A549 treated with GW870086 at 1 μM for 4 hours (cell line): Measurements from ENCODE around the gene GATA6. TPM values are rescaled to one million over a fixed set of nuclear protein-coding genes. Genes with fewer than 3 reads are reported as not detected.

Experiments used
- total RNA-seq: library from RNA; stranded (reverse); fragments of 200-300 nt; extraction: Qiagen RNA extraction; gene quantifications from 5 replicates; pipeline ENCODE4 v1.2.3, GENCODE V29; 2022; ENCODE audit warnings: low read depth

The GATA6 gene
- total RNA-seq: 1.1 to 1.7 TPM (median 1.4 TPM) in 5 replicates

DNA sequence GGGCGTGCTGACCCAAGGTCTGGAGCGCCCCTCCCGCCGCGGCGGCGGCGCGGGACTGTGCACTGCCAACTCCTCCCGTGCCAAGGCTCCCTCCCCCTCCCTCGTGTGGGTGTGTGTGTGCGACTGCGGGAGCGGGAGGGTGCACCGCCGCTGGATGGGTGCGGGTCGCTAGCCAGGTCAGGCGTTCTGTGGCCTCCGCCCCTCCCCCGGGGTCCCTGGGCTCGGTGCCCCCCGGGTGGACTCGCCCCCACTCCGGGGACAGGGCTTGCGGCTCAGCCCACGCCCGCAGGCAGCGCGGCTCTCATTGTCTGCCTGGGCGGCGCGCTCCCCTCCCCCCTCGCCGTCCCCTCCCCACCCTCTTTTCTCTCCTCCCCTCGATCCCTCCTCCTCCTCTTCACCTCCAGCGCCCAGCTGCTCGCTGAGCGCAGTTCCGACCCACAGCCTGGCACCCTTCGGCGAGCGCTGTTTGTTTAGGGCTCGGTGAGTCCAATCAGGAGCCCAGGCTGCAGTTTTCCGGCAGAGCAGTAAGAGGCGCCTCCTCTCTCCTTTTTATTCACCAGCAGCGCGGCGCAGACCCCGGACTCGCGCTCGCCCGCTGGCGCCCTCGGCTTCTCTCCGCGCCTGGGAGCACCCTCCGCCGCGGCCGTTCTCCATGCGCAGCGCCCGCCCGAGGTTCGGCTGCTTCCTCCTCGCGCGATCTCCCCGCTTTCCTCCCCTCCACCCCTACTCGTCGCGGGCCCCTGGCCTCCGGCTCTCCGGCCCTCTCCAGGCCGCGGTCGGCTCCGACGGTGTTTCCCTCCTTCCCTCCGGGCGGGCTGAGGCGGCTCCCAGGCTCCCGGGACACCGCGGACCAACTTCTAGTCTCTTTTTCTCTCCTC, at the start of gene GATA6:
TSS of gene GATA6 (plus strand) at position 579 of the 878 bp plus-strand sequence. CDS start 1,556 bp downstream, outside the sequence.

Other genes with a start within 250 kb of the GATA6 start
- gene CTAGE1, start 248.3 kb downstream of the GATA6 start, total RNA-seq: not detected in 5 replicates